ENCODE results near the gene YIPF2. TPM values are rescaled to one million over a fixed set of nuclear protein-coding genes. Genes with fewer than 3 reads are reported as not detected.

The YIPF2 gene
- total RNA-seq, 1 experiment from 2014 or later: 65.5 TPM

- H3K27ac Mint-ChIP-seq (ENCODE audit: low read depth, unreplicated experiment): peak overlapping the region; percentile 95
- DNase-seq (ENCODE audit: unreplicated experiment): no peak
- POLR2A ChIA-PET: interaction anchor here (0.6 to 2.3 kb wide), 5 partner anchors 10 to 29 kb away, joined by 3 to 10 read pairs (median 7); partner anchors contain the start of gene YIPF2
Observed at GRCh38 chr19:10898633-10899032, 29.8 kb downstream of the YIPF2 start.

DNA sequence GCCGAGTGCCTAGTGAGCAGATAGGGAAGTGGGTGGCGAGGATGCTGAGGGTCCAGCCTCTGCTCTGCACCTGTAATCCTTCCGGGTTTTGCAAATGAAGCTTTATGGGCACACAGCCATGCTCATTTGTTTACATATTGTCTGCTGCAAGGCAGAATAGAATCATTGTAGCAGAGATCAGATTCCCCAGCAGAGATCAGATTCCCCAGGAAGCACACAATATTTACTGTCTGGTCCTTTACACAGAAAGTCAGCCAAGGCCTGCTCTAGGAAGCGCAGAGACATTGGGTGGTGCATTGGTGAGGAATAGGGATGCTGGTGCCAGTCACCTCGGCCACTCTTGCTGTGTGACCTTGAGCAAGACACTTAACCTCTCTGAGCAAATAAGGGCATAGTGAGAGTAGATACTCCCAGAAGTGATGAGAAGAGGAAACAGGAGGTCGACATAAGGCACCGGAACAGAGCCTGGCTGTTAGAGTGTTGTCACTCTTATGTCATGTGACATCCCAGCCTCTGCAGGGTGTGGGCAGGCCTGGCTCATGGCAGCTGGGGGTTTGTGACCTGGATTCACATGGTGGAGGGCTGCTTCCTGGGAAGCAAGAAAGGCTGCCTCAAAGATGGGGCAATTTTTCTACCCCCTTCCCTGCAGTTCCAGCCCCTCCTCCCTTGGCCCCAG is 31.4 kb downstream of the YIPF2 start:
- TF ChIP-seq, protein P1, sequence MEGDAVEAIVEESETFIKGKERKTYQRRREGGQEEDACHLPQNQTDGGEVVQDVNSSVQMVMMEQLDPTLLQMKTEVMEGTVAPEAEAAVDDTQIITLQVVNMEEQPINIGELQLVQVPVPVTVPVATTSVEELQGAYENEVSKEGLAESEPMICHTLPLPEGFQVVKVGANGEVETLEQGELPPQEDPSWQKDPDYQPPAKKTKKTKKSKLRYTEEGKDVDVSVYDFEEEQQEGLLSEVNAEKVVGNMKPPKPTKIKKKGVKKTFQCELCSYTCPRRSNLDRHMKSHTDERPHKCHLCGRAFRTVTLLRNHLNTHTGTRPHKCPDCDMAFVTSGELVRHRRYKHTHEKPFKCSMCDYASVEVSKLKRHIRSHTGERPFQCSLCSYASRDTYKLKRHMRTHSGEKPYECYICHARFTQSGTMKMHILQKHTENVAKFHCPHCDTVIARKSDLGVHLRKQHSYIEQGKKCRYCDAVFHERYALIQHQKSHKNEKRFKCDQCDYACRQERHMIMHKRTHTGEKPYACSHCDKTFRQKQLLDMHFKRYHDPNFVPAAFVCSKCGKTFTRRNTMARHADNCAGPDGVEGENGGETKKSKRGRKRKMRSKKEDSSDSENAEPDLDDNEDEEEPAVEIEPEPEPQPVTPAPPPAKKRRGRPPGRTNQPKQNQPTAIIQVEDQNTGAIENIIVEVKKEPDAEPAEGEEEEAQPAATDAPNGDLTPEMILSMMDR (IDR thresholded peaks at IDR 0.05; ENCODE audit: unreplicated experiment): no peak
- ChIA-PET POLR2A (interaction anchor here (2.0 kb wide), 1 partner anchor 8 kb away, joined by 9 read pairs; no protein-coding TSS in a partner anchor), CTCF (interaction anchor here (0.6 kb wide), 2 partner anchors 8 to 628 kb away, joined by 3 read pairs; no protein-coding TSS in a partner anchor)
- Mint-ChIP-seq H3K27me3 (ENCODE audit: insufficient read depth, unreplicated experiment) (no peaks in the 10 kb centered on the region), H3K4me1 (ENCODE audit: insufficient read depth, unreplicated experiment) (peaks cover 13% of the 10 kb centered on the region), H3K27ac (ENCODE audit: low read depth, unreplicated experiment) (peak overlapping the region; percentile 50), H3K4me3 (ENCODE audit: unreplicated experiment) (no peak overlapping the region), H3K9me3 (ENCODE audit: unreplicated experiment) (no peaks in the 10 kb centered on the region), H3K36me3 (ENCODE audit: insufficient read depth, unreplicated experiment) (peaks cover 7% of the 10 kb centered on the region)
- BruUV-seq (replicated peaks): no TSS peak
- DNase-seq (ENCODE audit: unreplicated experiment): no peak
- intact Hi-C loops (cut with micrococcal nuclease): no loop called here

More at GRCh38 chr19:10898633-10899032, 29.8 kb downstream of the YIPF2 start:
- Mint-ChIP-seq H3K27me3 (ENCODE audit: insufficient read depth, unreplicated experiment) (no peaks in the 10 kb centered on the region), H3K4me1 (ENCODE audit: insufficient read depth, unreplicated experiment) (peaks cover 13% of the 10 kb centered on the region), H3K9me3 (ENCODE audit: unreplicated experiment) (no peaks in the 10 kb centered on the region), H3K36me3 (ENCODE audit: insufficient read depth, unreplicated experiment) (peaks cover 7% of the 10 kb centered on the region), H3K4me3 (ENCODE audit: unreplicated experiment) (no peak overlapping the region)
- TF ChIP-seq, protein P1 (IDR thresholded peaks at IDR 0.05; ENCODE audit: unreplicated experiment): no peak
- no TSS peak for BruUV-seq (replicated peaks)
- CTCF ChIA-PET: interaction anchor here (0.6 to 1.1 kb wide), 3 partner anchors 13 to 148 kb away, joined by 3 to 4 read pairs (median 3); no protein-coding TSS in a partner anchor
- intact Hi-C loops (cut with micrococcal nuclease): loop anchor here (1.0 kb wide), 1 partner anchor 27 kb away; the partner anchor contains the start of gene CARM1

DNA sequence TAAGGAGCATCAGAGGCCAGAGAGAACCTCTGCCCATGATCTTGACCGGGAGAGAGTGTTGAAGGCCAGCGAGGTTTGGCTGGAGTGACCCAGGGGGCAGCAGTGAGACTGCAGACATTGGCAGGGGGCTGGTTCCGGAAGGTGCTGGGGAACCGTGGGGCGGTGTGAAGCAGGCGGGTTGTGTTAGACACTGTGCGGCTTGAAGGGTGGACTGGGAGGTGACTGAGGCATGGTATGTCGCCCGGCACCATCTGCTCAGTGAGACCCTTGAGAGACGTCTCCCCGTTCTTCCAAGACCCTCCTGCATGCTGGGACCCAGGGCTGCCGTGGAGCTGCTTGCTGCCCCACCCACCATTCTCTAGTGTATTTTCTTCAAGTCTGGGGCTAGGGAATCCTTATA is 32.5 kb downstream of the YIPF2 start:
- POLR2A ChIA-PET: no interaction called here
- CTCF ChIA-PET: interaction anchor here (0.6 to 1.0 kb wide), 3 partner anchors 196 to 627 kb away, joined by 3 read pairs; no protein-coding TSS in a partner anchor

DNA sequence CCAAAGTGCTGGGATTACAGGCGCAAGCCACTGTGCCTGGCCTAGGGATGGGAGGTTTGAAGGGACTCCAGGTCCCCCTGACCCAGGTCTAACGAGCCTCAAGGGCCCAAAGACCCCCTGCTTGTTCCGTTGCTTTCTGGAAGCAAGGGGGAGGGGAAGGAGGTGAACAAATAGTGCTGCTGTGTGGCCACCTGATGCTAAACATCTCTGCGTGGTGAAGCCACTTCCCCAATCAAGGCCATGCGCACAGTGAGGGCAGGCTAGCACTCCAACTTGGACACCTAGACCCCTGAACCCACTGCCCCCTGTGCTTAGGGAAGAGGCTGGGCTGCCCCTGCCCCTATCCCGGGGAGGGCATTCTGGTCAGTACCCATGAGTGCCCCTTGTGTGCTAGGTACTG is 33.1 kb downstream of the YIPF2 start:
- H3K27ac Mint-ChIP-seq (ENCODE audit: low read depth, unreplicated experiment): no peak overlapping the region
- peaks cover 7% of the 10 kb centered on the region for H3K36me3 Mint-ChIP-seq (ENCODE audit: insufficient read depth, unreplicated experiment)
- POLR2A ChIA-PET: no interaction called here
- no peaks in the 10 kb centered on the region for H3K9me3 Mint-ChIP-seq (ENCODE audit: unreplicated experiment)
- no peak overlapping the region for H3K4me3 Mint-ChIP-seq (ENCODE audit: unreplicated experiment)
- TF ChIP-seq, protein P1 (IDR thresholded peaks at IDR 0.05; ENCODE audit: unreplicated experiment): no peak
- H3K27me3 Mint-ChIP-seq (ENCODE audit: insufficient read depth, unreplicated experiment): no peaks in the 10 kb centered on the region
- CTCF ChIA-PET: interaction anchor here (1.0 to 2.0 kb wide), 2 partner anchors 31 to 195 kb away, joined by 3 to 7 read pairs; no protein-coding TSS in a partner anchor
- peaks cover 18% of the 10 kb centered on the region for H3K4me1 Mint-ChIP-seq (ENCODE audit: insufficient read depth, unreplicated experiment)
- no peak for DNase-seq (ENCODE audit: unreplicated experiment)
- intact Hi-C loops (cut with micrococcal nuclease): no loop called here
- no TSS peak for BruUV-seq (replicated peaks)

More for the DNA sequence above, 32.5 kb downstream of the YIPF2 start:
- BruUV-seq (replicated peaks): no TSS peak
- H3K27ac Mint-ChIP-seq (ENCODE audit: low read depth, unreplicated experiment): no peak overlapping the region
- no peak for DNase-seq (ENCODE audit: unreplicated experiment)
- TF ChIP-seq, protein P1 (IDR thresholded peaks at IDR 0.05; ENCODE audit: unreplicated experiment): no peak
- intact Hi-C loops (cut with micrococcal nuclease): no loop called here
- H3K9me3 Mint-ChIP-seq (ENCODE audit: unreplicated experiment): no peaks in the 10 kb centered on the region
- no peaks in the 10 kb centered on the region for H3K27me3 Mint-ChIP-seq (ENCODE audit: insufficient read depth, unreplicated experiment)
- H3K4me3 Mint-ChIP-seq (ENCODE audit: unreplicated experiment): no peak overlapping the region
- peaks cover 7% of the 10 kb centered on the region for H3K36me3 Mint-ChIP-seq (ENCODE audit: insufficient read depth, unreplicated experiment)
- H3K4me1 Mint-ChIP-seq (ENCODE audit: insufficient read depth, unreplicated experiment): peaks cover 18% of the 10 kb centered on the region

Data from MCF 10A (cell line).